Measurements from ENCODE around the gene DIP2B. TPM values are rescaled to one million over a fixed set of nuclear protein-coding genes. Genes with fewer than 3 reads are reported as not detected.

The DIP2B gene
- total RNA-seq, 1 donor from 2014 or later, result 8.5 TPM

GRCh38 chr12:50739611-50740010 lies 234.8 kb downstream of the DIP2B start:
- no peak for DNase-seq (ENCODE audit: low spot score in 2 of 2)
- Histone ChIP-seq H3K27me3 (no peaks in the 10 kb centered on the region), H3K36me3 (peaks cover 73 to 85% of the 10 kb centered on the region in 2 donors), H3K4me3 (no peak overlapping the region), H3K27ac (no peak overlapping the region), H3K4me1 (no peaks in the 10 kb centered on the region), H3K9me3 (no peaks in the 10 kb centered on the region)
- intact Hi-C loops (cut with DNase I), result no loop called here
- no peak for TF ChIP-seq CTCF (IDR thresholded peaks at IDR 0.05)

GRCh38 chr12:50740307-50740706 lies 235.5 kb downstream of the DIP2B start:
- H3K9me3 ChIP-seq, result no peaks in the 10 kb centered on the region
- H3K4me1 ChIP-seq, result no peaks in the 10 kb centered on the region
- no peak for TF ChIP-seq CTCF (IDR thresholded peaks at IDR 0.05)
- peaks cover 74 to 92% of the 10 kb centered on the region in 2 donors for H3K36me3 ChIP-seq
- H3K27ac ChIP-seq, result no peak overlapping the region
- intact Hi-C loops (cut with DNase I), result no loop called here
- no peaks in the 10 kb centered on the region for H3K27me3 ChIP-seq
- H3K4me3 ChIP-seq, result no peak overlapping the region
- DNase-seq (ENCODE audit: low spot score in 2 of 2), result no peak

GRCh38 chr12:50742776-50743175 lies 238.0 kb downstream of the DIP2B start:
- no peaks in the 10 kb centered on the region for H3K9me3 ChIP-seq
- TF ChIP-seq CTCF (IDR thresholded peaks at IDR 0.05), result no peak
- no peaks in the 10 kb centered on the region for H3K27me3 ChIP-seq
- H3K27ac ChIP-seq, result no peak overlapping the region
- peaks cover 68 to 83% of the 10 kb centered on the region in 2 donors for H3K36me3 ChIP-seq
- no peaks in the 10 kb centered on the region for H3K4me1 ChIP-seq
- no peak overlapping the region for H3K4me3 ChIP-seq
- DNase-seq (ENCODE audit: low spot score in 2 of 2), result no peak
- intact Hi-C loops (cut with DNase I), result no loop called here

GRCh38 chr12:50745861-50746260 lies 241.1 kb downstream of the DIP2B start:
- Histone ChIP-seq H3K9me3 (no peaks in the 10 kb centered on the region), H3K4me1 (no peaks in the 10 kb centered on the region), H3K36me3 (peaks cover 44 to 64% of the 10 kb centered on the region in 2 donors), H3K4me3 (no peak overlapping the region), H3K27me3 (no peaks in the 10 kb centered on the region), H3K27ac (no peak overlapping the region)
- no peak for TF ChIP-seq CTCF (IDR thresholded peaks at IDR 0.05)
- intact Hi-C loops (cut with DNase I), result no loop called here
- DNase-seq (ENCODE audit: low spot score in 2 of 2), result no peak

- no peaks in the 10 kb centered on the region for H3K4me1 ChIP-seq
- intact Hi-C loops (cut with DNase I), result no loop called here
- H3K36me3 ChIP-seq, result peaks cover 39 to 58% of the 10 kb centered on the region in 2 donors
- DNase-seq (ENCODE audit: low spot score in 2 of 2), result no peak
- no peak overlapping the region for H3K27ac ChIP-seq
- TF ChIP-seq CTCF (IDR thresholded peaks at IDR 0.05), result no peak
- H3K27me3 ChIP-seq, result no peaks in the 10 kb centered on the region
- H3K9me3 ChIP-seq, result no peaks in the 10 kb centered on the region
- no peak overlapping the region for H3K4me3 ChIP-seq
Measured at GRCh38 chr12:50746431-50746830, 241.6 kb downstream of the DIP2B start.

GRCh38 chr12:50747817-50748216 lies 243.0 kb downstream of the DIP2B start:
- no peak for TF ChIP-seq CTCF (IDR thresholded peaks at IDR 0.05)
- no peak for DNase-seq (ENCODE audit: low spot score in 2 of 2)
- peaks cover 28 to 45% of the 10 kb centered on the region in 2 donors for H3K36me3 ChIP-seq
- H3K27me3 ChIP-seq, result no peaks in the 10 kb centered on the region
- no peaks in the 10 kb centered on the region for H3K9me3 ChIP-seq
- intact Hi-C loops (cut with DNase I), result no loop called here
- no peak overlapping the region for H3K4me3 ChIP-seq
- H3K27ac ChIP-seq, result no peak overlapping the region
- no peaks in the 10 kb centered on the region for H3K4me1 ChIP-seq

Measured in ascending aorta (tissue), 2 donors.